NCI-H2107 treated with DMSO at 0.1 percent for 48 hours (cell line): ENCODE data around the gene ABHD17C.

Source experiments
- DNase-seq: peaks from one replicate; lab custom pipeline; 2025; ENCODE audit not compliant: unreplicated experiment; lab: John Stamatoyannopoulos, UW

Gene ABHD17C

GRCh38 chr15:80689294-80689693 is 5.8 kb upstream of the ABHD17C start:
- no peak for DNase-seq

GRCh38 chr15:80689716-80690115 is 5.4 kb upstream of the ABHD17C start:
- DNase-seq: no peak

GRCh38 chr15:80691575-80691974 is 3.5 kb upstream of the ABHD17C start:
- DNase-seq: no peak

GRCh38 chr15:80693682-80694610 is 1.2 kb upstream of the ABHD17C start:
- no peak for DNase-seq

- no peak for DNase-seq
Observed at GRCh38 chr15:80694611-80695098, 455 bp upstream of the ABHD17C start.

GRCh38 chr15:80695911-80696661 is 976 bp downstream of the ABHD17C start:
- no peak for DNase-seq

- no peak for DNase-seq
Observed at GRCh38 chr15:80697075-80697685, 2.1 kb downstream of the ABHD17C start.

- no peak for DNase-seq
Observed at GRCh38 chr15:80698676-80699075, 3.6 kb downstream of the ABHD17C start.

GRCh38 chr15:80699981-80700380 is 4.9 kb downstream of the ABHD17C start:
- no peak for DNase-seq

- DNase-seq: no peak
Observed at GRCh38 chr15:80701676-80702311, 6.7 kb downstream of the ABHD17C start.

GRCh38 chr15:80703081-80703480 is 8.0 kb downstream of the ABHD17C start:
- DNase-seq: no peak

- DNase-seq: no peak
Observed at GRCh38 chr15:80703965-80704364, 8.9 kb downstream of the ABHD17C start.

GRCh38 chr15:80706161-80706560 is 11.1 kb downstream of the ABHD17C start:
- DNase-seq: peak; percentile 37

GRCh38 chr15:80709542-80709941 is 14.4 kb downstream of the ABHD17C start:
- DNase-seq: no peak

GRCh38 chr15:80710635-80711554 is 15.8 kb downstream of the ABHD17C start:
- no peak for DNase-seq

- DNase-seq: no peak
Observed at GRCh38 chr15:80711886-80712285, 16.8 kb downstream of the ABHD17C start.

- no peak for DNase-seq
Observed at GRCh38 chr15:80712956-80713355, 17.8 kb downstream of the ABHD17C start.

- no peak for DNase-seq
Observed at GRCh38 chr15:80721476-80721875, 26.4 kb downstream of the ABHD17C start.

GRCh38 chr15:80722811-80723210 is 27.7 kb downstream of the ABHD17C start:
- no peak for DNase-seq

GRCh38 chr15:80727196-80727595 is 32.1 kb downstream of the ABHD17C start:
- DNase-seq: no peak
